ENCODE measurements around the gene MED16. TPM values are rescaled to one million over a fixed set of nuclear protein-coding genes. Genes with fewer than 3 reads are reported as not detected.

MED16 gene
- total and polyA plus RNA-seq, 2 of the 13 experiments (the other 11 are each of a cell fraction or from before 2014, with no cell fraction given) = 13.3 to 14.8 TPM

- peak; percentile 71; the same call in 1 of the 2 replicates for TF ChIP-seq ZNF318 (CRISPR knock-in tag; IDR thresholded peaks at IDR 0.05)
- no peak for TF ChIP-seq STAT5B (CRISPR knock-in tag; IDR thresholded peaks at IDR 0.05)
- peak; percentile 88 for TF ChIP-seq TFDP2 (CRISPR knock-in tag; IDR thresholded peaks at IDR 0.05)
- TF ChIP-seq RFXANK (CRISPR knock-in tag; IDR thresholded peaks at IDR 0.05) = peak; percentile 70; the same call in 1 of the 2 replicates
- TF ChIP-seq ZBTB26 (CRISPR knock-in tag; IDR thresholded peaks at IDR 0.05; ENCODE audit: borderline replicate concordance) = peak; percentile 69; the same call in 1 of the 2 replicates
- TF ChIP-seq ZHX1 (CRISPR knock-in tag; IDR thresholded peaks at IDR 0.05; ENCODE audit: low read depth) = peak; percentile 79; the same call in 1 of the 2 replicates
- TF ChIP-seq BHLHE40 (IDR thresholded peaks at IDR 0.05; ENCODE audit: low read length) = peak; percentile 95
- peak; percentile 99 for TF ChIP-seq HIC2 (CRISPR knock-in tag; IDR thresholded peaks at IDR 0.05; ENCODE audit: low read depth)
- peak; percentile 23; the same call in 1 of the 2 replicates for TF ChIP-seq CTCF (CRISPR knock-in tag; IDR thresholded peaks at IDR 0.05)
- peak; percentile 75; the same call in 1 of the 2 replicates for TF ChIP-seq ZNF589 (CRISPR knock-in tag; conservative IDR thresholded peaks at IDR 0.05)
These were observed 42.0 kb upstream of the MED16 start (continued) for GRCh38 chr19:934865-935479.
